Keratinocyte (primary cell): ENCODE results near the gene AOPEP. TPM values are rescaled to one million over a fixed set of nuclear protein-coding genes. Genes with fewer than 3 reads are reported as not detected.

ENCODE experiments used
- DNase-seq: peaks from one replicate; pipeline ENCODE4 v3.0.0-alpha.2; 2011; ENCODE audit warnings: low read depth, missing footprints, low spot score
- FAIRE-seq: peaks from 2 replicates; lab custom pipeline; 2011; peaks lifted over from hg19 to GRCh38; lab: Jason Lieb, UNC
- H2AFZ ChIP-seq: 2 replicates; pipeline ENCODE4 v1.6.0; 2012; ENCODE audit warnings: low read length, control low read depth, inconsistent platforms; ENCODE audit not compliant: control insufficient read depth
- H3K27ac ChIP-seq: 2 replicates; pipeline ENCODE4 v1.5.1; 2011; ENCODE audit warnings: low read length; ENCODE audit not compliant: control insufficient read depth, insufficient read depth
- H3K27me3 ChIP-seq: 3 replicates; pipeline ENCODE4 v1.6.0; 2011; ENCODE audit warnings: low read length; ENCODE audit not compliant: control insufficient read depth, insufficient read depth; ENCODE audit errors: extremely low read depth
- H3K36me3 ChIP-seq, 2 experiments: 2 replicates in 1 of 2; 3 replicates in 1 of 2; pipeline ENCODE4 v1.5.1; 2011; ENCODE audit warnings: low read length in 2 of 2, mild to moderate bottlenecking in 1 of 2; ENCODE audit not compliant: control insufficient read depth in 2 of 2, insufficient read depth in 2 of 2; ENCODE audit errors: extremely low read depth in 1 of 2
- H3K4me1 ChIP-seq: 3 replicates; pipeline ENCODE4 v1.5.1; 2011; ENCODE audit warnings: low read length; ENCODE audit not compliant: control insufficient read depth, insufficient read depth; ENCODE audit errors: extremely low read depth
- H3K4me2 ChIP-seq: 3 replicates; pipeline ENCODE4 v1.6.0; 2011; ENCODE audit warnings: low read depth, low read length; ENCODE audit not compliant: control insufficient read depth, insufficient read depth; ENCODE audit errors: extremely low read depth
- H3K4me3 ChIP-seq, 3 experiments: fragments of 200-600 bp in 1 of 3; sonication (generic) in 1 of 3; 2 replicates in 2 of 3; 3 replicates in 1 of 3; pipeline ENCODE4 v1.5.1; 2011 to 2016; ENCODE audit warnings: low read length in 3 of 3, mild to moderate bottlenecking in 3 of 3, control low read depth in 2 of 3, inconsistent platforms in 1 of 3, low read depth in 1 of 3, mixed read lengths in 1 of 3, mixed run types in 1 of 3, moderate library complexity in 1 of 3; ENCODE audit not compliant: control insufficient read depth in 2 of 3, insufficient read depth in 2 of 3; ENCODE audit errors: extremely low read depth in 1 of 3
- H3K79me2 ChIP-seq: 2 replicates; pipeline ENCODE4 v1.6.0; 2012; ENCODE audit warnings: low read length; ENCODE audit not compliant: control insufficient read depth, insufficient read depth
- H3K9ac ChIP-seq: 3 replicates; pipeline ENCODE4 v1.6.0; 2011; ENCODE audit warnings: low read length; ENCODE audit not compliant: control insufficient read depth, insufficient read depth; ENCODE audit errors: extremely low read depth
- H3K9me1 ChIP-seq: 3 replicates; pipeline ENCODE4 v1.6.0; 2011; ENCODE audit warnings: low read length; ENCODE audit not compliant: control insufficient read depth, insufficient read depth; ENCODE audit errors: extremely low read depth
- H3K9me3 ChIP-seq: 2 replicates; pipeline ENCODE4 v1.5.1; 2012; ENCODE audit warnings: low read depth, low read length; ENCODE audit not compliant: control insufficient read depth
- H4K20me1 ChIP-seq: 3 replicates; pipeline ENCODE4 v1.6.0; 2011; ENCODE audit warnings: low read length; ENCODE audit not compliant: control insufficient read depth, insufficient read depth; ENCODE audit errors: extremely low read depth
- CTCF ChIP-seq, 3 experiments: IDR thresholded peaks in 1 of 3; conservative IDR thresholded peaks in 1 of 3; optimal IDR thresholded peaks in 1 of 3; 2 replicates in 2 of 3; 3 replicates in 1 of 3; pipeline versions ENCODE3 to v1.5.1; 2011; ENCODE audit warnings: low read length in 3 of 3, mild to moderate bottlenecking in 3 of 3, moderate library complexity in 2 of 3, control low read depth in 1 of 3, inconsistent platforms in 1 of 3; ENCODE audit not compliant: insufficient read depth in 2 of 3; ENCODE audit errors: extremely low read depth in 1 of 3
- EZH2 ChIP-seq: IDR thresholded peaks from one replicate; pipeline ENCODE4 v1.6.1; 2012; ENCODE audit warnings: inconsistent platforms, mild to moderate bottlenecking, low read length, moderate library complexity
- dilution Hi-C: fragments of 300-500 bp; cut with MboI; formaldehyde crosslinking; loops from one replicate; pipeline ENCODE4 v1.7.0; 2020; ENCODE audit warnings: low sequenced_read_pairs; ENCODE audit not compliant: extremely low pct_ligation_motif_present
- polyA plus RNA-seq, 5 experiments: library from polyadenylated mRNA; depleted of rRNA in 3 of 5; stranded (reverse) in 3 of 5; stranded (forward) in 1 of 5; unstranded in 1 of 5; fragments of >200 nt; gene quantifications; 1 replicate in 1 of 5; 2 replicates in 3 of 5; 3 replicates in 1 of 5; pipeline versions ENCODE4 v1.2.1 to v1.2.3, GENCODE V29; 2011 to 2012; ENCODE audit warnings: missing spikeins in 2 of 5, low read depth in 1 of 5, low replicate concordance in 1 of 5

The AOPEP gene
- polyA plus RNA-seq, 1 donor (not counting 4 experiments of a cell fraction or from before 2014, with no cell fraction given) = 27.0 TPM

DNA sequence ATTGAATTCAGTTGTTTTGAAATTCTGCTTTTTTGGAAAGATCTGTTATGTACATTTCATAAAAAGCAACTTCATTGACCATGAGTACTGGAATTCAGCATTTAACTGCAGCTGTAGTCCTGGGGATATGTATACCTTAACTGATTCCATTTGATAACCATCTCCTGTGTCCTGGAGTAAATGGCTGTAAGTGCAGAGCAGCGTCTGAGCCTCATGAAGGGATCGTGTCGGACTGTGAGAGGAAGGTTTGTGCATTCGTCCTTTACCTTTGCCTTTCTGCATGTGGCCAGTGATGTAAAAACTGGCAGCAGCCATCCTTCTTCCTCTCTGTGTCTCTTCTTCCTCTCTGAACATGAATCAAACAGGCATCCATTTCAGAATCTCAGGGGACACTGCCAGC lies 303.8 kb downstream of the AOPEP start:
- Histone ChIP-seq H2AFZ (no peak overlapping the region), H3K27me3 (no peaks in the 10 kb centered on the region), H3K36me3 (peaks cover 3 to 10% of the 10 kb centered on the region in 2 experiments), H3K9me1 (no peaks in the 10 kb centered on the region), H3K4me2 (no peak overlapping the region), H3K4me1 (peaks cover 34% of the 10 kb centered on the region), H3K9ac (no peak overlapping the region), H3K27ac (no peak overlapping the region), H3K79me2 (peaks cover 88% of the 10 kb centered on the region), H3K4me3 (no peak overlapping the region), H4K20me1 (no peaks in the 10 kb centered on the region), H3K9me3 (no peaks in the 10 kb centered on the region)
- dilution Hi-C loops = no loop called here
- DNase-seq (no peak), FAIRE-seq (no peak)
- TF ChIP-seq EZH2 (no peak), CTCF (optimal IDR thresholded peaks at IDR 0.05 in 1 of 3, IDR thresholded peaks at IDR 0.05 in 1 of 3, conservative IDR thresholded peaks at IDR 0.05 in 1 of 3; ENCODE audit: extremely low read depth in 1 of 3, insufficient read depth in 2 of 3, low read length in 3 of 3) (no peak)

GRCh38 chr9:95030920-95031642 lies 304.6 kb downstream of the AOPEP start:
- Histone ChIP-seq H3K36me3 (peaks cover 3 to 10% of the 10 kb centered on the region in 2 experiments), H3K27me3 (no peaks in the 10 kb centered on the region), H3K9me3 (no peaks in the 10 kb centered on the region), H3K4me1 (peaks cover 29% of the 10 kb centered on the region), H3K4me3 (no peak overlapping the region), H4K20me1 (no peaks in the 10 kb centered on the region), H3K9ac (no peak overlapping the region), H3K79me2 (peaks cover 80% of the 10 kb centered on the region), H3K4me2 (peak overlapping the region; percentile 13), H3K9me1 (no peaks in the 10 kb centered on the region), H3K27ac (peak overlapping the region; percentile 30), H2AFZ (no peak overlapping the region)
- FAIRE-seq (peak; percentile 46), DNase-seq (no peak)
- TF ChIP-seq EZH2 (no peak), CTCF (optimal IDR thresholded peaks at IDR 0.05 in 1 of 3, IDR thresholded peaks at IDR 0.05 in 1 of 3, conservative IDR thresholded peaks at IDR 0.05 in 1 of 3; ENCODE audit: extremely low read depth in 1 of 3, insufficient read depth in 2 of 3, low read length in 3 of 3) (no peak)
- dilution Hi-C loops = no loop called here
